NCI-H345 treated with DMSO at 0.1 percent for 48 hours (cell line): Measurements from ENCODE around the gene IQCN.

ENCODE experiments used
- DNase-seq: peaks from one replicate; lab custom pipeline; 2025; ENCODE audit not compliant: unreplicated experiment; lab: John Stamatoyannopoulos, UW

IQCN gene

GRCh38 chr19:18232540-18233223 is 41.6 kb downstream of the IQCN start:
- no peak for DNase-seq

GRCh38 chr19:18231775-18232174 is 42.5 kb downstream of the IQCN start:
- DNase-seq = no peak

- no peak for DNase-seq
Measured at GRCh38 chr19:18230941-18231734, 43.1 kb downstream of the IQCN start.

GRCh38 chr19:18229915-18230314 is 44.3 kb downstream of the IQCN start:
- no peak for DNase-seq

- DNase-seq = no peak
Measured at GRCh38 chr19:18229474-18229873, 44.8 kb downstream of the IQCN start.

DNA sequence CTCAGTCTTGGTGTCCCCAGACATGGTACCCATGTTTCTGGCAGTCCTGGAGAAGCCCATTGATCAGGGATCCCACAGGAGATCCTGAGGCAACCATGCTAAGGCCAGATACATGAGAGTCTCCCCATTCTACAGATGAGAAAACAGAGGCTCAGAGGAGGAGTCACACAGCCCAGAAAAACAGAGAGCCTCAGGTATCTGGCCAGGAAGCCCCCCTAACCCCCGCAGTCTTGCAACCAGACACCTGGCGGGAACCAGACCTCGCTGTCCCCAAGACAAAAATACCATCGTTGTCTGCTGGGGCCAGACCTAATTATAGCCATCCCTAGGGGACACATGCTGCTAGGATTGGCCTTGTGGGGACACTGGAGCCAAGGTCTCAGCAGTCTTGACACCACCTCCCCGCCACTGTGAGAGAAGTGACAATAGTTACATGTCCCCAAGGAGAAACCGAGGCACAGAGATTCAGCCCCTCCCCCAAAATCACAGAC is 46.4 kb downstream of the IQCN start:
- DNase-seq = no peak

DNA sequence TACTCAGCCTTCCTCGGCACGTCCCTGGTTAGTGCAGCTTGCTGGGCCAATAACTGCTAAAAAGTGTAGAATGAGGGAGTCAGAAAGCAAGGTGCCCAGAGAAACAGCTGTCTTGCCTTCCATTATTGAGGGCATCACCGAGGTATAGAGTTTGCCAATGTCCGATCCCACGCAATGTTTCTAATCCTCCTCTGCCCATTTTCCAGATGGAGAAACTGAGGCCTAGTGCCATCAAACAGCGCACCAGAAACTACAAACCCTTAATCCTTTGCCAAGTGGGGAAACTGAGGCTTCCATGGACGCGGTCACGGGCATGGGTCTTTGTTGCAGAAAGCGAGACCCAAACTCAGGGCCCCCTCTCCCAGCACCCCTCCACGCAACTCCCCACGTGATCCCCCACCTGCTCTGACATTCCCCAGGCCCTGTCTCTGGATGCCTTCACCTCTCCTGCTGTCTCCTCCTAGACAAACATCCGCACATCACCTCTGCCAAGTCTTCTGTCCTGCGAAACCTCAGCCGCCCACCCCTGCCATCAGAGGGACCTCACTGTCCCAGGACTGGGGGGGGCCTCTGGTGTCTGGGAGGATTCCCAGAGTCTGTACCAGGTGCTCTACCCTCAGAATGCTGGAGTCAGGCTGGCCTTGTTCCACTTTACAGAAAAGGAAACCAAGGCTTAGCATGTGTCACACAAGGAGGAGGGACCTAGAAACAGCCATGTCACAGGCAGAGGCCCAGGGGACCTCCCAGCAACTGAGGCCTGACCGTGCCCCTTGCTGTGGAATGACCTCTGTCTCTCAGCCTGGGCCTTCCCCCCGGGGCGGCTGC is 47.1 kb downstream of the IQCN start:
- DNase-seq = no peak

DNA sequence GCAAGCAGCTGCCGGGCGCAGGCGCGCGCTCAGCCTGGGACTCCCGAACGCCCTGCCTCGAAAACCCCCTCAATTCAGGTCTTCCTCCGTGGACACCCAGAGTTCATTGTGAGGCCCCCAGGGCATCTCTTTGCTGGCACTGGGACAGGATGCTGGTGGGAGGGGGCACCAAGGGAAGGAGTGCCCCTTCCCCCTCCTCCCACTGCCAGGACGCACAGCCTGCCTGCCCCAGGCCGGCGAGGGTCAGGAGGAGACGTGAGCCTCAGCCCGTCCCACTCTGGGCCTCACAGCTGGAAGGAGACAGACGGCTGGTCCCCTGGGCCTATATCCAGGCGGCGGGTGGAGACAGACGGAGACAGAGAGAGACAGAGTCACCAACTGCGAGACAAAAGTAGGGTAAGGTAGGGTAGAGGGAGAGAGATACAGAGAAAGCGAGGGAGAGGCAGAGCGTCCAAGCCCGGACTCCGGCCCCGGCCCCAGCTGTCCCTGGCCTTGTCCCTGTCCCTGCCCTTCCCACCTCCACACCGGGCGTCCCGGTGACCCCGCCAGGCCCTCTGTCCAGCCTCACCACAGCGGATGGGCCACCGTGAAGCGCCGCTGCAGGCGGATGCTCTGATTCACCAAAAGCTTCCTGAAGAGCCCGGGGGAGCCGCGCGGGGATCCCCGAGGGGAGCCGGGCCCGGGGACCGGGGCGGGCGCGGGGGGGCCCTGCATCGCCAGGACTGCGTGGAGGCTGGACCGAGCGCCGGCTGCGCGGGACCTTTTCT is 48.4 kb downstream of the IQCN start, which contains the start of gene PDE4C:
Gene PDE4C, minus strand, starts transcription at position 737 of the 767 bp plus-strand sequence. Its CDS starts 23 bp downstream, at position 714.
- DNase-seq = no peak

DNA sequence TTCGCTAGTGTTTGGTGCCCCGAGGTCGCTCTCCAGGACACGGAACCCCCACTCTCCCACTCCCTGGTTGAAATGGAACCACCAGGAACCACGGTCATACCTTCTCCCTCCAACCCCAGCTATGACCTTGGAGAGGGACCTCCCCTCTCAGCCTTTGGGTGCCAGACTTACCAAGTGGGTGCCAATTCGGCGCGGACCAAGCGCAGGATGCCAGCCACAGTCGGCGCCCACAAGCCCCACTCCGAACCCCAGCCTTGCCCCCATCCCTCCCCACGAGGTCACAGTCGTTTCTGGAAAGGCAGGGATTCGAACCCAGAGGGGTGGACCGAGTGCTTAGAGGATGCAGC is 48.9 kb downstream of the IQCN start:
- no peak for DNase-seq

- peak; percentile 50 for DNase-seq
Measured at GRCh38 chr19:18224525-18225354, 49.5 kb downstream of the IQCN start.

GRCh38 chr19:18223860-18224524 is 50.3 kb downstream of the IQCN start:
- no peak for DNase-seq

DNA sequence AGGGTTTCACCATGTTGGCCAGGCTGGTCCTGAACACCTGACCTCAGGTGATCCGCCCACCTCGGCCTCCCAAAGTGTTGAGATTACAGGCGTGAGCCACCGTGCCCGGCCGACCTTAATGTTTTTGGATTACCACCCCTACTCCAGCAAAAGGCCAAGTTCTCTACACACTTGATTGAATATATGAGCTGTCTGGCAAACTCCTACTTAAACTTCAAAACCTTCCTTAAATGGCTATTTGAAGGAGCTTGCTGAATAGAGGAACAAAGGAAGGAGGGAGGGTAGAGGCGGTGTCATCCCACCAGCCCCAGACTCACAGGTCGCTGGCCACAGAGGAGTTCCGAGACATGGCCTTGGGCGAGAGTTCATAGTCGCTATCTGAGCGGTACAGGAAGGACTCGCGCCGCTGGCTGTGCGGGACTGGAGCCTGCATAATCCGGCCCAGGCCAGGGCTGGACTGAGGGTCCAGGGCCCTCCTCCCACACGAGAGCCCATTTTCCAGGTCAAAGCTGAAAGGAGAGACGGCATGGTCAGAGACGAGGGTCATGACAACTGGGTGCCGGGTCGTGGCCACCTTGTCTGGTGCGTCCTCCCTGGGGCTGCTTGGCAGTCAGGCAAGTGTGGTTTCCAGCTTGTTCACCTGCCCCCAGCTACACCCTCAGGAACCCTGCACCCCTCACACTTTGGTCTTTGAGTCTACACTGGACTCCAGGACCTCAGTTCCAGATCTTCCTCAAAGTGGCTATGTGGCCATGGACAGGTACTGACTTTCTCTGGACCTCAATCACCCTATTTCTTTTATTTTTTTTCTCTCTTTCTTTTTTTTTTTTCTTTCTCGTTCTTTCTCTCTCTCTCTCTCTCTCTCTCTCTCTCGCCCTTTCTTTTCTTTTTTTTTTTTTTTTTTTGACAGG is 52.2 kb downstream of the IQCN start:
- DNase-seq = no peak

- DNase-seq = no peak
Measured at GRCh38 chr19:18220632-18221275, 53.5 kb downstream of the IQCN start.

GRCh38 chr19:18219911-18220631 is 54.2 kb downstream of the IQCN start:
- DNase-seq = no peak

DNA sequence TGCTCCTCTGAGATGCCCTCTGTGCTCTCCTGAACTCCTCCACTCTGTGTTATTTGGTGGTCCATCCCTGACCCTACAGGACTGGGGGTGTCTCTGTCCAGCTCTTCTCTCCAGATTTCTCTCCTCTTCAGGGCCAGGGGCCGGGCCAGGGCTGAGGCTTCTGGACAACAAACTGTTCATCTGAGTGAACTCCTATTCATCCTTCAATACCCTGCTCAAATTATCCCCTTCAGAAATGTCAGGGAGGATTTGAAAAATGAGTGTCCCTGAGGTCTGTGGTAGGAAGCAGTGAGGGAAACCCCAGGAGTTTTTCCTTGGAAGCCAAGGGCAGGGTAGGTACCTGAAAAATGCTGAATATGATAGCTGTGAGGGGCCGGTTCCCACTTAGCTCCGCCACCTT is 55.7 kb downstream of the IQCN start:
- no peak for DNase-seq

DNA sequence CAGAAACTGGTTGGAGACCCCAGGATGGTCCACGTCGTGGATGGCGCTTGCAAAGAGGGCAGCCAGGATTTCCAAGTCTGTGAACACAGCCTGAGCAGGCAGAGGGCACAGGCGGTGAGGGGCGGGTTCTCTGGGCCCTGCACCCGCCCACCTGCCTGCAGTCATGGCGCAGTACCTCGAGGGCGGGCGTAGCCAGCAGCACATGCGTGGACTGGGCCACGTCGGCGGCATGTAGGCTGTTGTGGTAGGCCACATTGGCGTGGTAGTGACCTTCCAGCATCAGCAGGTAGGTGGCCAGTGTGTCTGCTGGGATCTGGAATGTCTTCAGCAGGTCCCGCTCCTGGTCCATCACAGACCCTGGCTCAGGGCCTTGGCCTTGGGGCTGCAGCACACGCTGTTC is 56.1 kb downstream of the IQCN start:
- no peak for DNase-seq

GRCh38 chr19:18216789-18217188 is 57.5 kb downstream of the IQCN start:
- no peak for DNase-seq
